HEK293T (cell line): ENCODE measurements around the gene REN.

Experiments
- ARNT ChIP-seq: fragments of 450-650 bp; IDR thresholded peaks from 2 replicates; pipeline ENCODE4 v1.6.1; 2017; ENCODE audit warnings: mild to moderate bottlenecking
- BHLHE40 ChIP-seq: fragments of 450-650 bp; IDR thresholded peaks from 2 replicates; pipeline ENCODE4 v1.6.1; 2016; ENCODE audit warnings: mild to moderate bottlenecking, moderate library complexity, borderline replicate concordance
- CTBP1 ChIP-seq: fragments of 450-650 bp; IDR thresholded peaks from 2 replicates; pipeline ENCODE4 v1.6.1; 2016; ENCODE audit warnings: borderline replicate concordance
- ELF4 ChIP-seq: fragments of 450-650 bp; IDR thresholded peaks from 2 replicates; pipeline ENCODE4 v1.6.1; 2017; ENCODE audit warnings: antibody characterized with exemption
- FOXA1 ChIP-seq: fragments of 450-650 bp; IDR thresholded peaks from 2 replicates; pipeline ENCODE4 v1.6.1; 2016; ENCODE audit warnings: mild to moderate bottlenecking
- FOXK2 ChIP-seq: fragments of 450-650 bp; IDR thresholded peaks from 2 replicates; pipeline ENCODE4 v1.6.1; 2016; ENCODE audit warnings: mild to moderate bottlenecking
- HDGF ChIP-seq: fragments of 450-650 bp; IDR thresholded peaks from 2 replicates; pipeline ENCODE4 v1.6.1; 2017; ENCODE audit warnings: antibody characterized with exemption, borderline replicate concordance
- L3MBTL2 ChIP-seq: fragments of 450-650 bp; conservative IDR thresholded peaks from 2 replicates; pipeline ENCODE4 v1.6.1; 2016; ENCODE audit warnings: mild to moderate bottlenecking
- SP1 ChIP-seq: fragments of 450-650 bp; IDR thresholded peaks from 2 replicates; pipeline ENCODE4 v1.6.1; 2017
- SUZ12 ChIP-seq: fragments of 450-650 bp; IDR thresholded peaks from 2 replicates; pipeline ENCODE4 v1.6.1; 2016; ENCODE audit warnings: mild to moderate bottlenecking
- TARDBP ChIP-seq: fragments of 450-650 bp; IDR thresholded peaks from 2 replicates; pipeline ENCODE4 v1.6.1; 2016
- ZNF384 ChIP-seq: fragments of 450-650 bp; IDR thresholded peaks from 2 replicates; pipeline ENCODE4 v1.6.1; 2016
- TF ChIP-seq, protein P1 (sequence below): fragments of 450-650 bp; IDR thresholded peaks from 2 replicates; pipeline ENCODE4 v1.6.1; 2016

DNA sequence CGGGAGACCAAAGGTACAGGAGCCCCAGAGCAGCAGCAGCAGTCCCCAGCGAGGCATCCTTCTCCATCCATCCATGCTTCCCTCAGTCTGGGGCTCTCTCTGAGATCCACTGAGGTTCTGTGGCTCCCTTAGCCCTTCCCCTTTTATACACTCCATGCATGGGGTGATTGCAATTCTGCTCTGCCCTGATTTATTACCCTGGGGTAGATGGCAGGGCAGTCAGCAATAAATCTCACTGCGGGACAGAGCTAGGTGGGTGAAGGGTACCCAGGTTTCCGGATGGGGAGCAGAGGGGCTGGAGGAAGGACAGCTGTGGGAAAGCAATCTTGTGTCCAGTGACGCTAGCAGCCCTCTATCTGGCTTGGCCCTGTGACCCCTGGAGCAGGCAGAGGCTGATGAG is at the start of gene REN:
- no peak for TF ChIP-seq FOXA1
- no peak for TF ChIP-seq BHLHE40
- TF ChIP-seq SUZ12 = no peak
- TF ChIP-seq L3MBTL2 = no peak
- no peak for TF ChIP-seq SP1
- TF ChIP-seq TARDBP = no peak
- TF ChIP-seq ARNT = no peak
- no peak for TF ChIP-seq FOXK2
- TF ChIP-seq ELF4 = no peak
- TF ChIP-seq, protein P1, sequence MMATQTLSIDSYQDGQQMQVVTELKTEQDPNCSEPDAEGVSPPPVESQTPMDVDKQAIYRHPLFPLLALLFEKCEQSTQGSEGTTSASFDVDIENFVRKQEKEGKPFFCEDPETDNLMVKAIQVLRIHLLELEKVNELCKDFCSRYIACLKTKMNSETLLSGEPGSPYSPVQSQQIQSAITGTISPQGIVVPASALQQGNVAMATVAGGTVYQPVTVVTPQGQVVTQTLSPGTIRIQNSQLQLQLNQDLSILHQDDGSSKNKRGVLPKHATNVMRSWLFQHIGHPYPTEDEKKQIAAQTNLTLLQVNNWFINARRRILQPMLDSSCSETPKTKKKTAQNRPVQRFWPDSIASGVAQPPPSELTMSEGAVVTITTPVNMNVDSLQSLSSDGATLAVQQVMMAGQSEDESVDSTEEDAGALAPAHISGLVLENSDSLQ = peak; percentile 8; the same call in 1 of the 2 replicates
- TF ChIP-seq ZNF384 = no peak
- no peak for TF ChIP-seq CTBP1
- no peak for TF ChIP-seq HDGF
